K562 (cell line): ENCODE data around the gene CSTF1.

ENCODE experiments used
- BDP1 ChIP-seq: IDR thresholded peaks from 3 replicates; pipeline ENCODE4 v1.6.1; 2011; ENCODE audit not compliant: insufficient read length, insufficient read depth
- CGGBP1 ChIP-seq: fragments of 250-450 bp; sonication (Bioruptor Pico); IDR thresholded peaks from 2 replicates; pipeline ENCODE4 v1.9.0; 2021; ENCODE audit warnings: mild to moderate bottlenecking
- CREB1 ChIP-seq, 2 experiments: sonication (generic) in 1 of 2; formaldehyde crosslinking in 1 of 2; IDR thresholded peaks; 2 replicates each; pipeline versions ENCODE4 v1.6.1 to v1.8.0; 2012 to 2022; ENCODE audit warnings: inconsistent platforms in 1 of 2, mild to moderate bottlenecking in 1 of 2, missing genetic modification reagents in 1 of 2, moderate library complexity in 1 of 2
- CTCF ChIP-seq, 3 experiments: IDR thresholded peaks in 2 of 3; conservative IDR thresholded peaks in 1 of 3; 2 replicates each; pipeline ENCODE4 v1.5.1; 2011 to 2012; ENCODE audit warnings: low read length in 3 of 3, mild to moderate bottlenecking in 3 of 3, control low read depth in 2 of 3, improper control_type of control experiment in 1 of 3, inconsistent platforms in 1 of 3, low read depth in 1 of 3, mixed read lengths in 1 of 3, moderate library complexity in 1 of 3; ENCODE audit not compliant: insufficient read depth in 2 of 3
- JUNB ChIP-seq: fragments of 450-650 bp; formaldehyde crosslinking; conservative IDR thresholded peaks from 2 replicates; pipeline ENCODE4 v1.4.0; 2020; ENCODE audit warnings: mild to moderate bottlenecking
- POLR2A ChIP-seq: fragments of 450-650 bp; conservative IDR thresholded peaks from 2 replicates; pipeline ENCODE4 v1.6.1; 2016
- REST ChIP-seq, 2 experiments: fragments of 450-650 bp; formaldehyde crosslinking in 1 of 2; IDR thresholded peaks; 2 replicates each; pipeline versions ENCODE4 v1.4.0 to v1.6.1; 2014 to 2020; ENCODE audit warnings: mild to moderate bottlenecking in 2 of 2, borderline replicate concordance in 1 of 2, low read depth in 1 of 2
- SMARCA4 ChIP-seq: fragments of 450-650 bp; IDR thresholded peaks from 2 replicates; pipeline ENCODE4 v1.6.1; 2016
- TFAM ChIP-seq: fragments of 250-450 bp; sonication (Bioruptor Pico); conservative IDR thresholded peaks from 2 replicates; pipeline ENCODE4 v1.5.0; 2021; ENCODE audit warnings: mild to moderate bottlenecking, moderate library complexity

GRCh38 chr20:56426926-56427325 is 34.5 kb downstream of the CSTF1 start:
- TF ChIP-seq CTCF (IDR thresholded peaks at IDR 0.05 in 2 of 3, conservative IDR thresholded peaks at IDR 0.05 in 1 of 3; ENCODE audit: insufficient read depth in 2 of 3, low read depth in 1 of 3, low read length in 3 of 3) (no peak), REST (IDR thresholded peaks at IDR 0.05; ENCODE audit: borderline replicate concordance) (no peak), REST (CRISPR knock-in tag; IDR thresholded peaks at IDR 0.05; ENCODE audit: low read depth) (no peak), CREB1 (IDR thresholded peaks at IDR 0.05) (no peak), CREB1 (CRISPR knock-in tag; IDR thresholded peaks at IDR 0.05) (no peak), JUNB (CRISPR knock-in tag) (no peak), BDP1 (no peak), SMARCA4 (no peak), CGGBP1 (CRISPR knock-in tag) (no peak), POLR2A (no peak), TFAM (CRISPR knock-in tag) (no peak)
